ENCODE measurements around the gene SLC17A8.

Gene SLC17A8

DNA sequence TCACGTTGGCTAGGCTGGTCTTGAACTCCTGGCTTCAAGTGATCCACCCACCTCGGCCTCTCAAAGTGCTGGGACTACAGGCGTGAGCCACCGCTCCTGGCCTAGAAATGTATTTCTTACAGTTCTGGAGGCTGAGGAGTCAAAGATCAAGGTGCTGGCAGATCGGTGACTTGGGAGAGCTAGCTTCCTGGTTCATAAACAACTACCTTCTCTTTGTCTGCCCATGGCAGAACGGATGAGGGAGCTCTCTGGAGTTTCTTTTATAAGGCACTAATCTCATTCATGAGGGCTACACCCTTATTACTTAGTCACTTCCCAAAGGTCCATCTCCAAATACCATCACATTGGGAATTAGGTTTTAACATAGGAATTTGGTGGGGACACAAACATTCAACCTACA is 38.9 kb downstream of the SLC17A8 start:
- no peak overlapping the region for H3K9ac ChIP-seq (ENCODE audit: low read length)
- no peak overlapping the region for H3K4me3 ChIP-seq (ENCODE audit: low read depth in 1 of 2, low read length in 2 of 2)
- H3K9me3 ChIP-seq (ENCODE audit: low read length) = no peaks in the 10 kb centered on the region
- no peaks in the 10 kb centered on the region for H3K36me3 ChIP-seq (ENCODE audit: insufficient read depth, low read length)
- H3K27me3 ChIP-seq (ENCODE audit: control insufficient read depth in 1 of 2, insufficient read depth in 2 of 2, low read length in 2 of 2) = no peaks in the 10 kb centered on the region
- H3K27ac ChIP-seq (ENCODE audit: low read depth, low read length) = no peak overlapping the region
- H3K4me1 ChIP-seq (ENCODE audit: insufficient read depth, low read length) = no peaks in the 10 kb centered on the region

GRCh38 chr12:100398307-100398706 is 41.4 kb downstream of the SLC17A8 start:
- Histone ChIP-seq H3K27me3 (ENCODE audit: control insufficient read depth in 1 of 2, insufficient read depth in 2 of 2, low read length in 2 of 2) (no peaks in the 10 kb centered on the region), H3K4me1 (ENCODE audit: insufficient read depth, low read length) (peaks cover 12% of the 10 kb centered on the region), H3K9me3 (ENCODE audit: low read length) (no peaks in the 10 kb centered on the region), H3K27ac (ENCODE audit: low read depth, low read length) (no peak overlapping the region), H3K4me3 (ENCODE audit: low read depth in 1 of 2, low read length in 2 of 2) (no peak overlapping the region), H3K36me3 (ENCODE audit: insufficient read depth, low read length) (no peaks in the 10 kb centered on the region), H3K9ac (ENCODE audit: low read length) (no peak overlapping the region)

DNA sequence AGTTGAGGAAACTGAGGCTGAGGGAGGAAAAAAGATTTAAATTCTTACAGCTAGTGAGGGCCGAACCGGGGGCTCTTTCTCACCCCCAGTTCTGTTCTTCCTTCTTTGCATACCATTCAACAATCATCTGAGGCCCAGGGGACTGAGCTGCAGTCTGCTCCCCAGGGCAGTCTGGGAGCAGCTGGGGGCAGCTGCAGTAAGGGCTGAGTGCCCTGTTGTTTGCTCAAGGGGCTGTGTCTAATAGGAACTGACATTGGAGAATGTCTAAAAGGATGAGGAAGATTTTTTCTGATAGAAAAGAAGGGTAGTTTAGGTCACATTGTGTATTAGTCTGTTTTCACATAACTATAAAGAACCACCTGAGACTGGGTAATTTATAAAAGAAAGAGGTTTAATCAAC is 42.2 kb downstream of the SLC17A8 start:
- Histone ChIP-seq H3K9ac (ENCODE audit: low read length) (no peak overlapping the region), H3K27ac (ENCODE audit: low read depth, low read length) (no peak overlapping the region), H3K9me3 (ENCODE audit: low read length) (no peaks in the 10 kb centered on the region)

DNA sequence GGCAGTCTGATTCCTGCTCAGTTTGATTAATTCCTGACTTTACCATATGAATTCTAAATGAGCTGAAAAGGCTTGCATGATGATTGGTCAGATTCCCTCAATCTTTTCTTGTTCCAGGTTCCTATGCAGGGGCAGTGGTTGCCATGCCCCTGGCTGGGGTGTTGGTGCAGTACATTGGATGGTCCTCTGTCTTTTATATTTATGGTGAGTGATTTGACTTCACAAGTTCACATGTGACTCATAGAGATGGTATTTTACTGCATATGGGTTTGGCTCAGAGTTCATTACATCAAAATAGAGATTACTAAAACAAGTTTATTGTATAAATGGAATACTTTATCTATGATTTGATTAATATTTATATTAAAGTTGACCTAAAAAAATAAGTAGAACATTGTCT is 44.8 kb downstream of the SLC17A8 start:
- H3K27me3 ChIP-seq (ENCODE audit: control insufficient read depth in 1 of 2, insufficient read depth in 2 of 2, low read length in 2 of 2) = no peaks in the 10 kb centered on the region
- no peak overlapping the region for H3K27ac ChIP-seq (ENCODE audit: low read depth, low read length)
- H3K9ac ChIP-seq (ENCODE audit: low read length) = no peak overlapping the region
- H3K36me3 ChIP-seq (ENCODE audit: insufficient read depth, low read length) = no peaks in the 10 kb centered on the region
- H3K4me1 ChIP-seq (ENCODE audit: insufficient read depth, low read length) = peaks cover 12% of the 10 kb centered on the region
- H3K4me3 ChIP-seq (ENCODE audit: low read depth in 1 of 2, low read length in 2 of 2) = no peak overlapping the region
- H3K9me3 ChIP-seq (ENCODE audit: low read length) = no peaks in the 10 kb centered on the region

More for the DNA sequence above, 42.2 kb downstream of the SLC17A8 start:
- Histone ChIP-seq H3K4me1 (ENCODE audit: insufficient read depth, low read length) (peaks cover 12% of the 10 kb centered on the region), H3K36me3 (ENCODE audit: insufficient read depth, low read length) (no peaks in the 10 kb centered on the region), H3K27me3 (ENCODE audit: control insufficient read depth in 1 of 2, insufficient read depth in 2 of 2, low read length in 2 of 2) (no peaks in the 10 kb centered on the region), H3K4me3 (ENCODE audit: low read depth in 1 of 2, low read length in 2 of 2) (no peak overlapping the region)

GRCh38 chr12:100402763-100403162 is 45.9 kb downstream of the SLC17A8 start:
- no peak overlapping the region for H3K4me3 ChIP-seq (ENCODE audit: low read depth in 1 of 2, low read length in 2 of 2)
- H3K27ac ChIP-seq (ENCODE audit: low read depth, low read length) = no peak overlapping the region
- H3K36me3 ChIP-seq (ENCODE audit: insufficient read depth, low read length) = no peaks in the 10 kb centered on the region
- peaks cover 12% of the 10 kb centered on the region for H3K4me1 ChIP-seq (ENCODE audit: insufficient read depth, low read length)
- H3K27me3 ChIP-seq (ENCODE audit: control insufficient read depth in 1 of 2, insufficient read depth in 2 of 2, low read length in 2 of 2) = no peaks in the 10 kb centered on the region
- H3K9ac ChIP-seq (ENCODE audit: low read length) = no peak overlapping the region
- H3K9me3 ChIP-seq (ENCODE audit: low read length) = no peaks in the 10 kb centered on the region

DNA sequence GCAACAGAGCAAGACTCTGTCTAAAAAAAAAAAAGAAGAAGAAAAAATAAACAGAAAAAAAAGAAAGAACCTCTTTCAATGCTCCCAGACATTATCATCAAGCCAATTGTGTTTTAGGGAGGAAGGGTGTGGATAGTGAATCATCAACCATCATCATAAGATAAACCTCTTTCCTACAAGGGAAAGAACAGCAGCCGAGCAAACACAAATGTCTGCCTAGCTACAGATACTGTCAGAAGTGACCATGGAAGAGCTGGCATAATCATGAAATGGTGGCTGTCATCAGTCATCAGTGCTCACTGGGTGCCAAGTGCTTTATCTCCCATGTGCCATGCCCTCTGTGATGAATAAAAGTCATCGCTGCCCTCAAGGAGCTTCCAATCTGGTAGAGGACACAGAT is 46.6 kb downstream of the SLC17A8 start:
- no peaks in the 10 kb centered on the region for H3K36me3 ChIP-seq (ENCODE audit: insufficient read depth, low read length)
- H3K4me3 ChIP-seq (ENCODE audit: low read depth in 1 of 2, low read length in 2 of 2) = no peak overlapping the region
- H3K9ac ChIP-seq (ENCODE audit: low read length) = no peak overlapping the region
- H3K9me3 ChIP-seq (ENCODE audit: low read length) = no peaks in the 10 kb centered on the region
- H3K4me1 ChIP-seq (ENCODE audit: insufficient read depth, low read length) = peaks cover 12% of the 10 kb centered on the region
- no peak overlapping the region for H3K27ac ChIP-seq (ENCODE audit: low read depth, low read length)
- no peaks in the 10 kb centered on the region for H3K27me3 ChIP-seq (ENCODE audit: control insufficient read depth in 1 of 2, insufficient read depth in 2 of 2, low read length in 2 of 2)

GRCh38 chr12:100404769-100405407 is 48.0 kb downstream of the SLC17A8 start:
- peaks cover 12% of the 10 kb centered on the region for H3K4me1 ChIP-seq (ENCODE audit: insufficient read depth, low read length)
- H3K9me3 ChIP-seq (ENCODE audit: low read length) = no peaks in the 10 kb centered on the region
- no peaks in the 10 kb centered on the region for H3K36me3 ChIP-seq (ENCODE audit: insufficient read depth, low read length)
- H3K4me3 ChIP-seq (ENCODE audit: low read depth in 1 of 2, low read length in 2 of 2) = no peak overlapping the region
- H3K27me3 ChIP-seq (ENCODE audit: control insufficient read depth in 1 of 2, insufficient read depth in 2 of 2, low read length in 2 of 2) = no peaks in the 10 kb centered on the region
- H3K27ac ChIP-seq (ENCODE audit: low read depth, low read length) = no peak overlapping the region
- no peak overlapping the region for H3K9ac ChIP-seq (ENCODE audit: low read length)

GRCh38 chr12:100413001-100413400 is 56.1 kb downstream of the SLC17A8 start:
- H3K9me3 ChIP-seq (ENCODE audit: low read length) = no peaks in the 10 kb centered on the region
- no peaks in the 10 kb centered on the region for H3K27me3 ChIP-seq (ENCODE audit: control insufficient read depth in 1 of 2, insufficient read depth in 2 of 2, low read length in 2 of 2)
- H3K9ac ChIP-seq (ENCODE audit: low read length) = no peak overlapping the region
- H3K27ac ChIP-seq (ENCODE audit: low read depth, low read length) = no peak overlapping the region
- H3K36me3 ChIP-seq (ENCODE audit: insufficient read depth, low read length) = no peaks in the 10 kb centered on the region
- H3K4me3 ChIP-seq (ENCODE audit: low read depth in 1 of 2, low read length in 2 of 2) = no peak overlapping the region
- no peaks in the 10 kb centered on the region for H3K4me1 ChIP-seq (ENCODE audit: insufficient read depth, low read length)

GRCh38 chr12:100414739-100415138 is 57.9 kb downstream of the SLC17A8 start:
- H3K9me3 ChIP-seq (ENCODE audit: low read length) = no peaks in the 10 kb centered on the region
- H3K4me1 ChIP-seq (ENCODE audit: insufficient read depth, low read length) = no peaks in the 10 kb centered on the region
- H3K36me3 ChIP-seq (ENCODE audit: insufficient read depth, low read length) = no peaks in the 10 kb centered on the region
- H3K4me3 ChIP-seq (ENCODE audit: low read depth in 1 of 2, low read length in 2 of 2) = no peak overlapping the region
- no peak overlapping the region for H3K27ac ChIP-seq (ENCODE audit: low read depth, low read length)
- H3K9ac ChIP-seq (ENCODE audit: low read length) = no peak overlapping the region
- H3K27me3 ChIP-seq (ENCODE audit: control insufficient read depth in 1 of 2, insufficient read depth in 2 of 2, low read length in 2 of 2) = no peaks in the 10 kb centered on the region

- no peak overlapping the region for H3K4me3 ChIP-seq (ENCODE audit: low read depth in 1 of 2, low read length in 2 of 2)
- no peaks in the 10 kb centered on the region for H3K27me3 ChIP-seq (ENCODE audit: control insufficient read depth in 1 of 2, insufficient read depth in 2 of 2, low read length in 2 of 2)
- H3K36me3 ChIP-seq (ENCODE audit: insufficient read depth, low read length) = no peaks in the 10 kb centered on the region
- no peaks in the 10 kb centered on the region for H3K9me3 ChIP-seq (ENCODE audit: low read length)
- H3K27ac ChIP-seq (ENCODE audit: low read depth, low read length) = no peak overlapping the region
- H3K4me1 ChIP-seq (ENCODE audit: insufficient read depth, low read length) = no peaks in the 10 kb centered on the region
- no peak overlapping the region for H3K9ac ChIP-seq (ENCODE audit: low read length)
Observed at GRCh38 chr12:100422646-100423045, 65.8 kb downstream of the SLC17A8 start.

GRCh38 chr12:100426145-100426544 is 69.3 kb downstream of the SLC17A8 start:
- no peaks in the 10 kb centered on the region for H3K36me3 ChIP-seq (ENCODE audit: insufficient read depth, low read length)
- no peaks in the 10 kb centered on the region for H3K4me1 ChIP-seq (ENCODE audit: insufficient read depth, low read length)
- no peaks in the 10 kb centered on the region for H3K27me3 ChIP-seq (ENCODE audit: control insufficient read depth in 1 of 2, insufficient read depth in 2 of 2, low read length in 2 of 2)
- H3K9me3 ChIP-seq (ENCODE audit: low read length) = no peaks in the 10 kb centered on the region
- H3K27ac ChIP-seq (ENCODE audit: low read depth, low read length) = no peak overlapping the region
- H3K9ac ChIP-seq (ENCODE audit: low read length) = no peak overlapping the region
- no peak overlapping the region for H3K4me3 ChIP-seq (ENCODE audit: low read depth in 1 of 2, low read length in 2 of 2)

GRCh38 chr12:100427078-100427477 is 70.2 kb downstream of the SLC17A8 start:
- Histone ChIP-seq H3K9ac (ENCODE audit: low read length) (no peak overlapping the region), H3K4me1 (ENCODE audit: insufficient read depth, low read length) (no peaks in the 10 kb centered on the region), H3K27me3 (ENCODE audit: control insufficient read depth in 1 of 2, insufficient read depth in 2 of 2, low read length in 2 of 2) (no peaks in the 10 kb centered on the region), H3K9me3 (ENCODE audit: low read length) (no peaks in the 10 kb centered on the region), H3K36me3 (ENCODE audit: insufficient read depth, low read length) (no peaks in the 10 kb centered on the region), H3K4me3 (ENCODE audit: low read depth in 1 of 2, low read length in 2 of 2) (no peak overlapping the region), H3K27ac (ENCODE audit: low read depth, low read length) (no peak overlapping the region)
